NCI-H2227 (cell line): ENCODE data around the gene NELFCD.
A peak's percentile ranks its signal among the peaks of the same experiment; 100 is the strongest.
"Not testable (repeated sequence)": the region's sequence is repeated elsewhere in the genome, so short reads cannot be mapped to it uniquely, and the experiment has no call there.

Source experiments
- DNase-seq: peaks from one replicate; lab custom pipeline; 2025; ENCODE audit not compliant: unreplicated experiment; lab: John Stamatoyannopoulos, UW

NELFCD gene

GRCh38 chr20:59007665-59008511, 26.8 kb downstream of the NELFCD start:
- no peak for DNase-seq

- DNase-seq, result no peak
Measured at GRCh38 chr20:59008715-59009336, 27.8 kb downstream of the NELFCD start.

- no peak for DNase-seq
Measured at GRCh38 chr20:59010321-59010994, 29.4 kb downstream of the NELFCD start.

GRCh38 chr20:59010995-59011873, 30.2 kb downstream of the NELFCD start:
- DNase-seq, result no peak

DNA sequence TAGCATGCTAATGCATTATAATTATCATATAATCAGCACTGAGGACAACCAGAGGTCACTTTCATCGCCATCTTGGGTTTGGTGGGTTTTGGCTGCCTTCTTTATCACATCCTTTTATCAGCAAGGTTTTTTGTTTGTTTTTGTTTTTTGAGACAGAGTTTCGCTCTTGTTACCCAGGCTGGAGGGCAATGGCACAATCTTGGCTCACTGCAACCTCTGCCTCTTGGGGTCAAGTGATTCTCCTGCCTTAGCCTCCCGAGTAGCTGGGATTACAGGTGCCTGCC, 30.8 kb downstream of the NELFCD start:
- not testable (repeated sequence) for DNase-seq

- no peak for DNase-seq
Measured at GRCh38 chr20:59013031-59013951, 32.2 kb downstream of the NELFCD start.

DNA sequence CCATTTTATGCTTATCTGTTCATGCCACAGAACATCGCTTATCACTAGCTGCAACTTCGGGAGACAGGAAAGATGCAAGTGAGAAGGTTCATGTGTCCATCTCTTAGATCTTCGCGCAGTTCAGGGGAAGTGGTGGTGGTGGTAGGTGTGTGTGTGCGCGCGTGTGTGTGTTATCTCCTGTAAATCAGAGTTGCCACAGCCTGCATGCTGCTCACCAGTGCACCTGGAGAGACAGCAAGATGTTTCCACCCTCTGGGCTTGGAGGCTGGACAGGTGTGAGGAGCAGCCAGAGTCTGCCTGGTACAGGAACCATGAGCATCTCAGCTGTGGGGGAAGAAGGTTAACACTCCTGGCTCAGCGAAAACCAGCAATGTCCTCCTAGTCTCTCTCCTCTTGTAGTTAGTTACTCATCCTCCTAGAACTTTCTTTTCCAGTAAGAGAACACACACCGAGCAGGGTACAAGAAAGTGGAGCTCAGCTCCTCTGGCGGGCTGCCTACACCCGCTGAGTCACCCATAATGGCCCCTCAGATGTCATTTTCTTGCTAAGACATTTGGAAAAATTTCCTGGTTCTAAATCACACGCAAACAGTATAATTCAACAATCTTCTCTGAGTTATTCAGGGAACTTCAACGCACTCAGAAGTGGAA, 33.0 kb downstream of the NELFCD start:
- DNase-seq, result no peak

DNA sequence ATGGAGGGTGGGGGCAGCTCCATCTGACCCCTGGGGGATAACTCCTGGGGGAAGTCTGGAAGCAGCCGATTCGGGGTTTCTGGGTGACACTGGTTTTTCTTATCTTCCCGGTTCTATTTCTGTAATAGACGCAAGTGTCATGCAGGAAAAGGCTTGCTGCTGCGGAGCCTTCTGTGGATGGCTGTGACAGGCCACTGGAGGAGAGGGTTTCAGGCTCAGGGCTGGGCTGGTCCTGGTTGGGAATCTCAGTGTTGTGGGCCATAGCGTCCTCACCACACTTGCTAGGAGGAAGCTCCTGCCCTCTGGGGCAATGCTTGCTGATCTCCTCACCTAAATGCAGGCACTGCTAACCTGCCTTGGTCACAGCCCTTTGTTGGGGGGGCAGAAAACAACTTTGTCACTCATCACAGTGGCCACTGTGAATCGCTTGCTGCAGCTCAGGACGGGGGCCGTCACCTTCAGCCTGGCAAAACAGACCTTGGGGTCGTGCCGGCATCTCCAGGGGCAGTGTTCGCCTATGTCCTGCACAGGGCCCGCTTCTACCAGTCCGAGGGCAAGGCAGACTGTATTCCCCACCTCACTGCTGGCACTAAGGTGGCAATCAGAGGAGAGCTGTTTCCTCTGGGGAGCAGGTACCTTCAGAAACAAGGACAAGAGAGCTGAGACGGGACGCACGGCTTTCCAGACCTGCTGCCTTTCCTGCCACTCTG, 33.8 kb downstream of the NELFCD start:
- no peak for DNase-seq

GRCh38 chr20:59015411-59015810, 34.4 kb downstream of the NELFCD start:
- DNase-seq, result no peak

DNA sequence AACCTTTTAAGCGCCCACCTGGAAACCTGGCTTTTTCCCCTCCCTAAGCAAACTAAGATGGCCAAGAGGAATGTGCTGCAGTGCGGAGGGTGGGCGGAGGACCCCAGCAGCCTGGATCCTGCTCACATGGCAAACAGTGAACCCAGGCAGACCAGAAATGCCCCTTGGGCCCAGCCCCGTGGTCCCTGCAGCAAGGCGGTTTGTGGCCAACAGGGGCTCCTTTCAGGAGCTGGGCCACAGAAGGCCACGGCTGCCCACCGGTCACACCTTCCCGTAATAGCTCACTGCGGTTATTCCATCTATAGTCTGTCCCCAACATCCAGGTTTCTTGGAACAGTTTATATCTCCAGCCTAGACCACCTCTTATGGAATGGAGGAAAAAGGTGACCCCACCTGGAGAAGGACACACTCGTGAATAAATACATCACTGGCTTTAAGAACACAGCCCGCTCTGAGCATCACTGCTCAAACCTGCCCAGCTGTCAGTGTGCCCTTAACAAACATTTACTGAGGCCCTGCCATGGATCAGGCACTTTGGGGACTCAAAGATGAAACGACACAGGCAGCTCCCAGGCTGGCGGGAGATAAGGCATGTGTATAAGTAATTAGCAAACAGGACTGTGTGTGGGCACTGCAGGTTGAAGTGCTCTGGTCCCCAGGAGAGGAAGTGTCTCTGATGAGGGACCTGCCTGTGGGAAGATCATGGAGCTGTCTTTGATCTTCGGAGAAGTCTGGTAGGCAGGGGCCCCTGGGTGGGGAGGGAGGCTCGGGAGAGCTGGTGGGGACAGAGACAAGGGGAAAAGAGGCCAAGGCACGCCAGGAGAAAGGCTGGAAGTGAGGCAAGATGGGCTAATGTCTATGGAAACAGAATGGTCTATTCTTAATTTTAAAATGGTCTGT, 35.0 kb downstream of the NELFCD start:
- no peak for DNase-seq

- DNase-seq, result no peak
Measured at GRCh38 chr20:59016795-59017492, 35.9 kb downstream of the NELFCD start.

DNA sequence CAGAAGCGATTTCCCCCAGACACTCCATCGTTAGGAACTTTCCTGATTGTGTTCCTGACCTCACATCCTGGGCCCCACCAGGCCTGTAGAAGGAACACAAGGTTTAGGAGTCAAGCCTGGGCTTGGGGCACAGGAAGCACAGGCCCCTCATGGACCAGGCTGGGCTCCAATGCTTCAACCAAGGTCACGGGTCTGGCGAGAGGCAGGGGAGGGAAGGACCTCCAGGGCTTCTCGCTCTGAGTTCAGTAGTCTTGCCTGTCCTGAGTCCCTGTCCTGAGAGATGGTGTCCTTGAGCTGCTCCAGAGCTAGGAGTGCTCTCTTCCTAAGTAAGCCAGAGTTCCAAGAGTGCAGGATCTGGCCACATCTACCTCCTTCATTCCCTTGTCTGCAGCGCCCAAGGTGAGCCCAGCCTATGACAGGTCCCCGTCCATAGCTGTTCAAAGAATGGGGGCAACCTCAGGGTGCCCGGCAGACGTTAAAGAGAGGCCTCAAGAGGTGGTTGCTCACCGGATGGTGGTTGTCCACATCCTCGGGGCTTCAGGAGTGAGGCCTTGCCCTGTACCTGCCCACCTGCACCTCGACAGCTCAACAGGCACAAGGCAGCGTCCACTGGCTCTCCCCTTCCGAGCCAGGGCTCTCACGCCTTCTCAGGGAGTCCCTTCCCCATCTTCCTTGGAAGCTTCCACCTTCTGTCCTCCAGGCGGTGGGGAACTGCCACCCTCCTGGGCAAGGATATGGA, 36.6 kb downstream of the NELFCD start:
- no peak for DNase-seq

- no peak for DNase-seq
Measured at GRCh38 chr20:59018817-59019216, 37.8 kb downstream of the NELFCD start.

DNA sequence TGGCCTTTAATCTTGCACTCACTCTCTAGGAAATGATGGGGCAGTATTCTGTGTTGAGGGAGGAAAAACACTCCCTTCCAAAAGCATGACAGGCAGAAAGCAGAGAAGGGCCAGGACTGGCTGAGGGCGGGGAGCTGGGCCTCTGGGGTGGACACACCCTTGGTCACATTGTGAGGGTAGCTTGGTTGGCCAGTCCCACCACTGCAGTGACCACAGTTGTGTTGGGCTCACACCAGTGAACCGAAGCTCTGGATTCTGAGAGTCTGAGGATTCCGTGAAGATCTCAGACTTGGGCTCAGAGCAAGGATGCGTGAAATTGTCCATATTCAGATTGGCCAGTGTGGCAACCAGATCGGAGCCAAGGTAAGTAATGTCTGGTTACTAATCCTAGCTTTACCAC, 38.2 kb downstream of the NELFCD start, which contains the start of gene TUBB1:
TSS of gene TUBB1 (plus strand) at position 213 of the 400 bp plus-strand sequence. CDS start at position 307, 94 bp downstream.
- no peak for DNase-seq

DNA sequence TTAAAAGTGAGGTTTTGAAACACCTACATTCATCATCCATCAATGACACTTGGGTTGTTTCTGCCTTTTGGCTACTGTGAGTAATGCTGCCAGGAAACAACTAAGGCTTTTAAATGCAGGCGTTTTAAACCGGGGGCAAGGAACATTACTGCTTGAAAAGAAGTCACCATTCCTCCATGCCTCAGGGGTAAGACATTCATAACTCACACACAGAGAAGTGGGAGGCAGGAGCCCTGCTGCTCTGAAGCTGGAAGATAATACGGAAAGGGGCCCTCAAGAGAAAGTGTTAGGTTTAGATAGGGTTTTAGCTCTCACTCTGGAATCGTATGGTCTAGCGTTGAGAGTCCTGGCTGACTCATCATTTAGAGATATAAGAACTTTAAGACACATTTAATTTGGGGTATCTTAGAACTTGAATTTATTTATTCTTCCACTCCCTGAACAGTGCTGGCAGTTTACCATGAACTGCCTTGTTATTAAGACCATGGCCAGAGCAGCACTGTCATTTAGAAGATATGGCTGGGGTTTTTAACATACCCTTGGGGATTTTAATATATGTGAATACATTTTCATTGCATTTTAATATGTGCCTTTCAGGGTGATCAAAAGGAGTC, 40.0 kb downstream of the NELFCD start:
- peak; percentile 20 for DNase-seq

- no peak for DNase-seq
Measured at GRCh38 chr20:59022754-59023153, 41.7 kb downstream of the NELFCD start.
